ENCODE results near the gene RTEL1. TPM values are rescaled to one million over a fixed set of nuclear protein-coding genes. Genes with fewer than 3 reads are reported as not detected.

RTEL1 gene
- total and polyA plus RNA-seq, 3 experiments from 2014 or later, result 5.7 to 54.5 (median 52.3) TPM

- DNase-seq, result no peak
- no peak overlapping the region for H3K4me3 Mint-ChIP-seq
- no peak overlapping the region for H3K27ac ChIP-seq (ENCODE audit: low read depth, low read length)
These were observed 17.7 kb downstream of the RTEL1 start for GRCh38 chr20:63675681-63676368.

DNA sequence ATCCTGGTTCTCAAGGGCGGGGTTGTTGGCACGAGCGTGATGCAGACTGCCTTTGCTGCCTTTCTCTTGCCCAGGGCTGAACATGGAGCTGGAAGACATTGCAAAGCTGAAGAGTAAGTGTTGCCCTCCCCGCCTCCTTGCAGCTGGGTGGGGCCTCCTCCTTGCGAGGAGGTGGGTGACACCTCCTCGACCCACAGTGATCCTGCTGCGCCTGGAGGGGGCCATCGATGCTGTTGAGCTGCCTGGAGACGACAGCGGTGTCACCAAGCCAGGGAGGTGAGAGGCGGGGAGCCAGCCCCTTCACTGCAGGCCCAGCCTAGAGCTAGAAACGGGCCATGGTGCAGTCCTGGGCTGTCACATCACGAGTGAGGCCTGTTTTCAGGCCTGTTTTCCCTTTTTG is 20.0 kb downstream of the RTEL1 start:
- no peak overlapping the region for H3K4me3 ChIP-seq (ENCODE audit: low read length)
- Mint-ChIP-seq H3K4me1 (no peaks in the 10 kb centered on the region), H3K27ac (no peak overlapping the region), H3K9me3 (no peaks in the 10 kb centered on the region), H3K4me3 (no peak overlapping the region), H3K36me3 (peaks cover 0 to 22% (median 0%) of the 10 kb centered on the region in 3 donors), H3K27me3 (no peaks in the 10 kb centered on the region)
- no peak overlapping the region for H3K27ac ChIP-seq (ENCODE audit: low read depth, low read length)
- no peaks in the 10 kb centered on the region for H3K27me3 ChIP-seq (ENCODE audit: insufficient read depth, low read length, poor library complexity, severe bottlenecking)
- no peaks in the 10 kb centered on the region for H3K9me3 ChIP-seq (ENCODE audit: low read length)
- ChIA-PET POLR2A (interaction anchor here (0.6 kb wide), 1 partner anchor 20 kb away, joined by 3 read pairs; the partner anchor contains the start of gene RTEL1), CTCF (no interaction called here)
- no peaks in the 10 kb centered on the region for H3K4me1 ChIP-seq (ENCODE audit: insufficient read depth, low read length)
- no peaks in the 10 kb centered on the region for H3K36me3 ChIP-seq (ENCODE audit: insufficient read depth, low read length)
- DNase-seq, result no peak

More at GRCh38 chr20:63675681-63676368, 17.7 kb downstream of the RTEL1 start:
- H3K9me3 ChIP-seq (ENCODE audit: low read length), result no peaks in the 10 kb centered on the region
- no peaks in the 10 kb centered on the region for H3K36me3 ChIP-seq (ENCODE audit: insufficient read depth, low read length)
- no peaks in the 10 kb centered on the region for H3K9me3 Mint-ChIP-seq
- ChIA-PET POLR2A (no interaction called here), CTCF (no interaction called here)
- H3K27ac Mint-ChIP-seq, result peak overlapping the region in 1 of 8 donors; percentile 82
- H3K36me3 Mint-ChIP-seq, result peaks cover 0 to 24% (median 0%) of the 10 kb centered on the region in 3 donors
- no peaks in the 10 kb centered on the region for H3K27me3 Mint-ChIP-seq
- no peaks in the 10 kb centered on the region for H3K4me1 ChIP-seq (ENCODE audit: insufficient read depth, low read length)
- no peaks in the 10 kb centered on the region for H3K27me3 ChIP-seq (ENCODE audit: insufficient read depth, low read length, poor library complexity, severe bottlenecking)
- H3K4me3 ChIP-seq (ENCODE audit: low read length), result no peak overlapping the region
- H3K4me1 Mint-ChIP-seq, result no peaks in the 10 kb centered on the region

GRCh38 chr20:63678667-63679465 is 20.8 kb downstream of the RTEL1 start:
- H3K4me1 ChIP-seq (ENCODE audit: insufficient read depth, low read length), result no peaks in the 10 kb centered on the region
- H3K36me3 Mint-ChIP-seq, result peaks cover 0 to 20% (median 2%) of the 10 kb centered on the region in 3 donors
- H3K36me3 ChIP-seq (ENCODE audit: insufficient read depth, low read length), result no peaks in the 10 kb centered on the region
- H3K4me3 Mint-ChIP-seq, result no peak overlapping the region
- no peaks in the 10 kb centered on the region for H3K9me3 ChIP-seq (ENCODE audit: low read length)
- no peaks in the 10 kb centered on the region for H3K27me3 ChIP-seq (ENCODE audit: insufficient read depth, low read length, poor library complexity, severe bottlenecking)
- POLR2A ChIA-PET, result no interaction called here
- no peak for DNase-seq
- peaks cover 0 to 4% (median 2%) of the 10 kb centered on the region in 3 donors for H3K4me1 Mint-ChIP-seq
- no peaks in the 10 kb centered on the region for H3K27me3 Mint-ChIP-seq
- no peak overlapping the region for H3K4me3 ChIP-seq (ENCODE audit: low read length)
- H3K27ac ChIP-seq (ENCODE audit: low read depth, low read length), result no peak overlapping the region
- H3K9me3 Mint-ChIP-seq, result no peaks in the 10 kb centered on the region
- CTCF ChIA-PET, result no interaction called here
- no peak overlapping the region for H3K27ac Mint-ChIP-seq

DNA sequence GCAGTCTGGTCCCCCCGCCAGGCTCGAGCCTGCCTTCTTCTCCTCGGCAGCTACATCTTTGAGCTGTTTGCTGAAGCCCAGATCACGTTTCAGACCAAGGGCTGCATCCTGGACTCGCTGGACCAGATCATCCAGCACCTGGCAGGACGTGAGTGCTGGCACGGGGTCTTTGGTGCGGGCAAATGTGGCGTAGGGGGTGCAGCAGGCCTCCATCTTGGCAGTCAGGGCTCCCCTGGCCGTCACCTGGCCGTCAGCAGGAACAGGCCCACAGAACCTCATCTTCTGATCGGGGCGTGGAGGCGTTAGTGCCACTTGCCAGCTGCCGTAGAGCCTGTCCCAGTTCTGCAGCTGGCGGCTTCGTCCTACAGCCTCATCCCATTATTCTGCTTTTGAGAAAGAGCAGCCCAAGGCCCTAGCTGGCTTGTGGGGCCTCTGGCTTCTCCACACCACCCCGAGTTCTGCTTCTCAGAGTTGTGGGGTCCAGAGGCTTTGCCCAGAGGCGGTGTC is 21.7 kb downstream of the RTEL1 start:
- Histone ChIP-seq H3K9me3 (ENCODE audit: low read length) (no peaks in the 10 kb centered on the region), H3K4me1 (ENCODE audit: insufficient read depth, low read length) (no peaks in the 10 kb centered on the region), H3K36me3 (ENCODE audit: insufficient read depth, low read length) (no peaks in the 10 kb centered on the region), H3K27me3 (ENCODE audit: insufficient read depth, low read length, poor library complexity, severe bottlenecking) (no peaks in the 10 kb centered on the region), H3K27ac (ENCODE audit: low read depth, low read length) (no peak overlapping the region), H3K4me3 (ENCODE audit: low read length) (no peak overlapping the region)
- peaks cover 0 to 20% (median 3%) of the 10 kb centered on the region in 3 donors for H3K36me3 Mint-ChIP-seq
- ChIA-PET POLR2A (no interaction called here), CTCF (no interaction called here)
- no peak overlapping the region for H3K4me3 Mint-ChIP-seq
- no peaks in the 10 kb centered on the region for H3K27me3 Mint-ChIP-seq
- no peak for DNase-seq
- H3K27ac Mint-ChIP-seq, result peak overlapping the region in 1 of 8 donors; percentile 41
- no peaks in the 10 kb centered on the region for H3K9me3 Mint-ChIP-seq
- H3K4me1 Mint-ChIP-seq, result peaks cover 0 to 5% (median 4%) of the 10 kb centered on the region in 3 donors

DNA sequence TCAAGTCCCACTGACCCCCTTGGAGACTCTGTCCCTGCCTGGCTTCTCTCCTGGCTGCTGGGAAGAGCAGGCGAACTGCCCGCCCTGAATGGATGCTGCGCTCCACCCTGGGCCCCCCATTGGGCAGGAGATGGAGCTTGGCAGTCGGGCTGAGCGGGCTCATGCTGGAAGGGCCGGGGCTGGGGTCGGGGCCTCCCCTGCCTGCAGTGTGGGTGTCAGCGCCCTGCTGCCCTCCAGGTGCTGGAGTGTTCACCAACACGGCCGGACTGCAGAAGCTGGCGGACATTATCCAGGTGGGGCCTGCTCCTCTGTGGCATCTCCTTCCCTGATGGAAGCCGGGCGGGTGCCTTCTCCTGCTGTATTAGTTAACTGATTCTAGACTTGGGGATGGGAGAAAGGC is 22.3 kb downstream of the RTEL1 start:
- Histone ChIP-seq H3K9me3 (ENCODE audit: low read length) (no peaks in the 10 kb centered on the region), H3K27me3 (ENCODE audit: insufficient read depth, low read length, poor library complexity, severe bottlenecking) (no peaks in the 10 kb centered on the region), H3K27ac (ENCODE audit: low read depth, low read length) (no peak overlapping the region), H3K36me3 (ENCODE audit: insufficient read depth, low read length) (no peaks in the 10 kb centered on the region), H3K4me3 (ENCODE audit: low read length) (no peak overlapping the region), H3K4me1 (ENCODE audit: insufficient read depth, low read length) (no peaks in the 10 kb centered on the region)
- no peak overlapping the region for H3K4me3 Mint-ChIP-seq
- H3K36me3 Mint-ChIP-seq, result peaks cover 0 to 17% (median 3%) of the 10 kb centered on the region in 3 donors
- CTCF ChIA-PET, result no interaction called here
- no peaks in the 10 kb centered on the region for H3K9me3 Mint-ChIP-seq
- peaks cover 0 to 5% (median 4%) of the 10 kb centered on the region in 3 donors for H3K4me1 Mint-ChIP-seq
- POLR2A ChIA-PET, result no interaction called here
- H3K27ac Mint-ChIP-seq, result no peak overlapping the region
- no peaks in the 10 kb centered on the region for H3K27me3 Mint-ChIP-seq
- no peak for DNase-seq

GRCh38 chr20:63680857-63681608 is 22.9 kb downstream of the RTEL1 start:
- H3K4me1 ChIP-seq (ENCODE audit: insufficient read depth, low read length), result peaks cover under 1% of the 10 kb centered on the region
- H3K4me1 Mint-ChIP-seq, result peaks cover 0 to 5% (median 4%) of the 10 kb centered on the region in 3 donors
- no peak overlapping the region for H3K27ac ChIP-seq (ENCODE audit: low read depth, low read length)
- H3K27me3 ChIP-seq (ENCODE audit: insufficient read depth, low read length, poor library complexity, severe bottlenecking), result no peaks in the 10 kb centered on the region
- no peaks in the 10 kb centered on the region for H3K27me3 Mint-ChIP-seq
- no peak overlapping the region for H3K4me3 Mint-ChIP-seq
- no peaks in the 10 kb centered on the region for H3K9me3 ChIP-seq (ENCODE audit: low read length)
- H3K36me3 Mint-ChIP-seq, result peaks cover 0 to 12% (median 3%) of the 10 kb centered on the region in 3 donors
- CTCF ChIA-PET, result no interaction called here
- H3K36me3 ChIP-seq (ENCODE audit: insufficient read depth, low read length), result no peaks in the 10 kb centered on the region
- peak overlapping the region in 1 of 8 donors; percentile 38 for H3K27ac Mint-ChIP-seq
- POLR2A ChIA-PET, result interaction anchor here (1.0 kb wide), 1 partner anchor 18 kb away, joined by 3 read pairs; no protein-coding TSS in a partner anchor
- no peaks in the 10 kb centered on the region for H3K9me3 Mint-ChIP-seq
- no peak for DNase-seq
- no peak overlapping the region for H3K4me3 ChIP-seq (ENCODE audit: low read length)

GRCh38 chr20:63681609-63682142 is 23.6 kb downstream of the RTEL1 start:
- Histone ChIP-seq H3K4me1 (ENCODE audit: insufficient read depth, low read length) (peaks cover 7% of the 10 kb centered on the region), H3K4me3 (ENCODE audit: low read length) (no peak overlapping the region), H3K27ac (ENCODE audit: low read depth, low read length) (no peak overlapping the region), H3K9me3 (ENCODE audit: low read length) (no peaks in the 10 kb centered on the region), H3K27me3 (ENCODE audit: insufficient read depth, low read length, poor library complexity, severe bottlenecking) (no peaks in the 10 kb centered on the region), H3K36me3 (ENCODE audit: insufficient read depth, low read length) (no peaks in the 10 kb centered on the region)
- CTCF ChIA-PET, result no interaction called here
- no peaks in the 10 kb centered on the region for H3K9me3 Mint-ChIP-seq
- H3K4me3 Mint-ChIP-seq, result no peak overlapping the region
- no peak for DNase-seq
- POLR2A ChIA-PET, result interaction anchor here (1.0 kb wide), 1 partner anchor 18 kb away, joined by 3 read pairs; no protein-coding TSS in a partner anchor
- no peaks in the 10 kb centered on the region for H3K27me3 Mint-ChIP-seq
- peaks cover 0 to 7% (median 3%) of the 10 kb centered on the region in 3 donors for H3K36me3 Mint-ChIP-seq
- H3K4me1 Mint-ChIP-seq, result peaks cover 0 to 5% (median 4%) of the 10 kb centered on the region in 3 donors
- H3K27ac Mint-ChIP-seq, result peak overlapping the region in 1 of 8 donors; percentile 38

Data from CD8-positive, alpha-beta memory T cell (primary cell).